Upper lobe of left lung (tissue), 4 donors: ENCODE measurements around the gene MOSPD2.

Experiments used
- POLR2A ChIP-seq, 4 donors: fragments of 450-650 bp; IDR thresholded peaks; one replicate each; pipeline ENCODE4 v1.5.1; 2016 to 2017; ENCODE audit warnings: antibody characterized with exemption in 4 of 4, mild to moderate bottlenecking in 2 of 4
- POLR2AphosphoS5 ChIP-seq, 2 donors: sonication (generic); formaldehyde crosslinking; IDR thresholded peaks; one replicate each; pipeline ENCODE4 v1.5.1; 2017; ENCODE audit warnings: antibody characterized with exemption in 2 of 2
- TF ChIP-seq, protein P1 (sequence below), 6 experiments: fragments of 450-650 bp in 4 of 6; fragments of 200-600 bp in 2 of 6; sonication (generic) in 2 of 6; IDR thresholded peaks; one replicate each; pipeline ENCODE4 v1.5.1; 2016 to 2019; ENCODE audit warnings: antibody characterized with exemption in 6 of 6

DNA sequence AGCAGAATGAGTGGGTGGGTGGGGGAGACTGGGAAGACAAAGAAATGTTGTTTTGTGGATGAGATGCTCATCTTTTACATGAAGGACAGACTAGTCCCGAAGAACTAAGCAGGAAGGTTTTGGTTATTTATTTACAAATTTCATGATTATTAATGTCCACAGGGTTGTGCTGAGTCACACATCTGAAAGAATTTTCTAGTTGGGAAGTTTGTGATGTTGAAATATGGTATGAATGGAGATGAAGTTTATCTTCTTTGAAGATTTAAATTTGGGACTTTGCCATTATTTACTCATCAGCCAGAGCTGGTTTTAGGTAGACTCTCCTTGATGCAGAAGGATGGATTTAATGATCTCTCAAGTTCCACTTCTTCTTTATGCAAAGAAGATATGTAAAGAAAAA lies 75.5 kb downstream of the MOSPD2 start:
- TF ChIP-seq POLR2A (IDR thresholded peaks at IDR 0.05) (no peak), POLR2AphosphoS5 (IDR thresholded peaks at IDR 0.05) (no peak)
- TF ChIP-seq, protein P1, sequence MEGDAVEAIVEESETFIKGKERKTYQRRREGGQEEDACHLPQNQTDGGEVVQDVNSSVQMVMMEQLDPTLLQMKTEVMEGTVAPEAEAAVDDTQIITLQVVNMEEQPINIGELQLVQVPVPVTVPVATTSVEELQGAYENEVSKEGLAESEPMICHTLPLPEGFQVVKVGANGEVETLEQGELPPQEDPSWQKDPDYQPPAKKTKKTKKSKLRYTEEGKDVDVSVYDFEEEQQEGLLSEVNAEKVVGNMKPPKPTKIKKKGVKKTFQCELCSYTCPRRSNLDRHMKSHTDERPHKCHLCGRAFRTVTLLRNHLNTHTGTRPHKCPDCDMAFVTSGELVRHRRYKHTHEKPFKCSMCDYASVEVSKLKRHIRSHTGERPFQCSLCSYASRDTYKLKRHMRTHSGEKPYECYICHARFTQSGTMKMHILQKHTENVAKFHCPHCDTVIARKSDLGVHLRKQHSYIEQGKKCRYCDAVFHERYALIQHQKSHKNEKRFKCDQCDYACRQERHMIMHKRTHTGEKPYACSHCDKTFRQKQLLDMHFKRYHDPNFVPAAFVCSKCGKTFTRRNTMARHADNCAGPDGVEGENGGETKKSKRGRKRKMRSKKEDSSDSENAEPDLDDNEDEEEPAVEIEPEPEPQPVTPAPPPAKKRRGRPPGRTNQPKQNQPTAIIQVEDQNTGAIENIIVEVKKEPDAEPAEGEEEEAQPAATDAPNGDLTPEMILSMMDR (IDR thresholded peaks at IDR 0.05), result no peak
